ENCODE results near the gene BRD3. TPM values are rescaled to one million over a fixed set of nuclear protein-coding genes. Genes with fewer than 3 reads are reported as not detected.

The BRD3 gene
- polyA plus RNA-seq, 1 experiment, result 6.6 TPM

GRCh38 chr9:134062461-134063087 lies 5.3 kb downstream of the BRD3 start:
- no peak for DNase-seq (ENCODE audit: low read depth)
- H3K27me3 ChIP-seq (ENCODE audit: control insufficient read depth, insufficient read depth, low read length), result no peaks in the 10 kb centered on the region
- no peak overlapping the region for H3K4me3 ChIP-seq (ENCODE audit: low read depth, low read length)
- TF ChIP-seq CTCF (IDR thresholded peaks at IDR 0.05; ENCODE audit: insufficient read depth, low read depth, low read length), result no peak
- POLR2A ChIA-PET, result no interaction called here
- CTCF ChIA-PET, result no interaction called here
- H3K36me3 ChIP-seq (ENCODE audit: control insufficient read depth, insufficient read depth, low read length), result peaks cover 1% of the 10 kb centered on the region; the same call in 1 of the 2 replicates

GRCh38 chr9:134061688-134062371 lies 6.0 kb downstream of the BRD3 start:
- ChIA-PET POLR2A (no interaction called here), CTCF (no interaction called here)
- no peak for DNase-seq (ENCODE audit: low read depth)
- Histone ChIP-seq H3K36me3 (ENCODE audit: control insufficient read depth, insufficient read depth, low read length) (peaks cover 1% of the 10 kb centered on the region; the same call in 1 of the 2 replicates), H3K27me3 (ENCODE audit: control insufficient read depth, insufficient read depth, low read length) (no peaks in the 10 kb centered on the region), H3K4me3 (ENCODE audit: low read depth, low read length) (no peak overlapping the region)
- no peak for TF ChIP-seq CTCF (IDR thresholded peaks at IDR 0.05; ENCODE audit: insufficient read depth, low read depth, low read length)

- POLR2A ChIA-PET, result no interaction called here
- Histone ChIP-seq H3K36me3 (ENCODE audit: control insufficient read depth, insufficient read depth, low read length) (peaks cover 1% of the 10 kb centered on the region; the same call in 1 of the 2 replicates), H3K27me3 (ENCODE audit: control insufficient read depth, insufficient read depth, low read length) (no peaks in the 10 kb centered on the region), H3K4me3 (ENCODE audit: low read depth, low read length) (no peak overlapping the region)
- no peak for TF ChIP-seq CTCF (IDR thresholded peaks at IDR 0.05; ENCODE audit: insufficient read depth, low read depth, low read length)
- CTCF ChIA-PET, result no interaction called here
- DNase-seq (ENCODE audit: low read depth), result no peak
Measured at GRCh38 chr9:134061019-134061687, 6.7 kb downstream of the BRD3 start.

GRCh38 chr9:134060546-134060945 lies 7.3 kb downstream of the BRD3 start:
- no peak for TF ChIP-seq CTCF (IDR thresholded peaks at IDR 0.05; ENCODE audit: insufficient read depth, low read depth, low read length)
- Histone ChIP-seq H3K36me3 (ENCODE audit: control insufficient read depth, insufficient read depth, low read length) (peaks cover 1% of the 10 kb centered on the region; the same call in 1 of the 2 replicates), H3K27me3 (ENCODE audit: control insufficient read depth, insufficient read depth, low read length) (no peaks in the 10 kb centered on the region), H3K4me3 (ENCODE audit: low read depth, low read length) (no peak overlapping the region)
- POLR2A ChIA-PET, result no interaction called here
- no peak for DNase-seq (ENCODE audit: low read depth)
- CTCF ChIA-PET, result interaction anchor here (0.5 kb wide), 1 partner anchor 23 kb away, joined by 3 read pairs; no protein-coding TSS in a partner anchor

Data from BJ (cell line).